B cell (primary cell): Measurements from ENCODE around the gene TOP2B. TPM values are rescaled to one million over a fixed set of nuclear protein-coding genes. Genes with fewer than 3 reads are reported as not detected.

Experiments
- ATAC-seq: fragments of 200-7000 bp; cut with Tn5 transposase; one replicate; pipeline ENCODE4 v1.10.0; 2021; ENCODE audit warnings: low read depth, mild to moderate bottlenecking, moderate number of reproducible peaks, moderate library complexity
- CTCF ChIA-PET: fragments of 350-600 bp; sonication (Branson Sonifier 250); formaldehyde crosslinking; loops from one replicate; lab custom pipeline; 2021; ENCODE audit warnings: antibody characterized with exemption, inconsistent platforms; lab: Charles Lee
- POLR2A ChIA-PET: fragments of 350-600 bp; sonication (Branson Sonifier 250); formaldehyde crosslinking; loops from one replicate; lab custom pipeline; 2021; ENCODE audit warnings: antibody characterized with exemption; lab: Charles Lee
- DNase-seq: peaks from one replicate; pipeline ENCODE4 v3.0.0; 2013
- H2AFZ ChIP-seq: 2 replicates; pipeline ENCODE4 v1.6.1; 2012; ENCODE audit warnings: mild to moderate bottlenecking, low read depth, low read length; ENCODE audit not compliant: insufficient read depth, poor library complexity, severe bottlenecking
- H3K27ac ChIP-seq, 2 donors: 1 replicate in 1 of 2; 2 replicates in 1 of 2; pipeline ENCODE4 v1.5.1; 2012 to 2013; ENCODE audit warnings: low read length in 2 of 2, mild to moderate bottlenecking in 2 of 2, moderate library complexity in 1 of 2
- H3K27me3 ChIP-seq, 4 experiments: fragments of 200-600 bp in 1 of 4; sonication (generic) in 1 of 4; replicated peaks in 1 of 4; 1 replicate in 2 of 4; 2 replicates in 2 of 4; pipeline versions ENCODE4 v1.6.1 to v1.7.0; 2013 to 2016; ENCODE audit warnings: low read length in 3 of 4, mild to moderate bottlenecking in 2 of 4, mixed read lengths in 1 of 4, moderate library complexity in 1 of 4; ENCODE audit not compliant: insufficient read depth in 4 of 4, control insufficient read depth in 3 of 4; ENCODE audit errors: control extremely low read depth in 1 of 4
- H3K36me3 ChIP-seq, 2 experiments: replicated peaks in 1 of 2; 1 replicate in 1 of 2; 2 replicates in 1 of 2; pipeline versions ENCODE4 v1.6.1 to v1.7.1; 2013; ENCODE audit warnings: low read length in 1 of 2; ENCODE audit not compliant: insufficient read depth in 2 of 2, control insufficient read depth in 1 of 2; ENCODE audit errors: control extremely low read depth in 1 of 2, extremely low read depth in 1 of 2
- H3K4me1 ChIP-seq, 2 donors: fragments of 200-600 bp in 1 of 2; sonication (generic) in 1 of 2; 1 replicate in 1 of 2; 2 replicates in 1 of 2; pipeline versions ENCODE4 v1.5.1 to v1.6.1; 2013 to 2017; ENCODE audit warnings: low read length in 2 of 2; ENCODE audit not compliant: control insufficient read depth in 2 of 2, insufficient read depth in 2 of 2
- H3K4me2 ChIP-seq: replicated peaks from 2 replicates; pipeline ENCODE3; 2012; ENCODE audit warnings: mild to moderate bottlenecking, low read depth, low read length; ENCODE audit not compliant: poor library complexity, severe bottlenecking
- H3K4me3 ChIP-seq, 5 experiments: fragments of 200-600 bp in 1 of 5; sonication (generic) in 1 of 5; 1 replicate in 3 of 5; 2 replicates in 2 of 5; pipeline versions ENCODE4 v1.5.1 to v1.7.0; 2011 to 2016; ENCODE audit warnings: low read length in 4 of 5, mild to moderate bottlenecking in 4 of 5, low read depth in 2 of 5, control low read depth in 1 of 5, moderate library complexity in 1 of 5; ENCODE audit not compliant: insufficient read depth in 1 of 5; ENCODE audit errors: control extremely low read depth in 1 of 5, extremely low read depth in 1 of 5
- H3K79me2 ChIP-seq: fragments of 200-600 bp; sonication (generic); one replicate; pipeline ENCODE4 v1.6.0; 2016; ENCODE audit warnings: low read length; ENCODE audit not compliant: control insufficient read depth, insufficient read depth
- H3K9ac ChIP-seq: fragments of 200-600 bp; sonication (generic); 2 replicates; pipeline ENCODE4 v1.6.1; 2017; ENCODE audit warnings: mild to moderate bottlenecking, low read length, moderate library complexity
- H3K9me3 ChIP-seq, 3 donors: one replicate each; pipeline versions ENCODE4 v1.6.1 to v1.7.1; 2013; ENCODE audit warnings: low read length in 2 of 3; ENCODE audit not compliant: control insufficient read depth in 2 of 3, insufficient read depth in 1 of 3; ENCODE audit errors: control extremely low read depth in 1 of 3
- H4K20me1 ChIP-seq: 2 replicates; pipeline ENCODE4 v1.6.0; 2012; ENCODE audit warnings: mild to moderate bottlenecking, low read length; ENCODE audit not compliant: insufficient read depth, control insufficient read depth, poor library complexity, severe bottlenecking
- H3K27ac Mint-ChIP-seq: one replicate; pipeline ENCODE4 v1.8.0; 2021; ENCODE audit warnings: mixed read lengths
- H3K27me3 Mint-ChIP-seq: one replicate; pipeline ENCODE4 v1.8.0; 2021; ENCODE audit warnings: mixed read lengths
- H3K4me1 Mint-ChIP-seq: one replicate; pipeline ENCODE4 v1.8.0; 2021; ENCODE audit warnings: mixed read lengths
- H3K4me3 Mint-ChIP-seq: one replicate; pipeline ENCODE4 v1.8.0; 2021; ENCODE audit warnings: mixed read lengths
- H3K9me3 Mint-ChIP-seq: one replicate; pipeline ENCODE4 v1.8.0; 2022; ENCODE audit warnings: mixed read lengths; ENCODE audit not compliant: insufficient read depth
- CTCF ChIP-seq: fragments of 200-600 bp; IDR thresholded peaks from one replicate; pipeline ENCODE4 v1.8.0; 2022; ENCODE audit warnings: antibody characterized with exemption, mild to moderate bottlenecking
- EZH2 ChIP-seq: IDR thresholded peaks from 2 replicates; pipeline ENCODE4 v1.6.1; 2012; ENCODE audit warnings: borderline replicate concordance, low read depth, mild to moderate bottlenecking, moderate library complexity, low read length; ENCODE audit not compliant: insufficient read depth, poor library complexity, severe bottlenecking
- WGBS: methylation state at CpG from one replicate; pipeline ENCODE4 v1.1.5; 2013; ENCODE audit warnings: missing lambda C conversion rate; ENCODE audit not compliant: insufficient coverage; 5-methylcytosine and 5-hydroxymethylcytosine counted together
- intact Hi-C: fragments of 100-400 bp; cut with micrococcal nuclease; formaldehyde crosslinking; loops from one replicate; pipeline ENCODE4 v1.10.0; 2022
- polyA plus RNA-seq: library from polyadenylated mRNA; depleted of rRNA; stranded (reverse); fragments of >200 nt; gene quantifications from 2 replicates; pipeline ENCODE4 v1.2.3, GENCODE V29; 2012
- total RNA-seq, 2 donors: library from RNA; stranded (reverse); fragments of 120-200 nt in 1 of 2; gene quantifications; 1 replicate in 1 of 2; 2 replicates in 1 of 2; pipeline versions ENCODE4 v1.2.3 to v1.2.4, GENCODE V29; 2013 to 2022

TOP2B gene
- total and polyA plus RNA-seq, 2 donors (not counting 1 experiment from before 2014, with no cell fraction given): 22.2 to 149 TPM

DNA sequence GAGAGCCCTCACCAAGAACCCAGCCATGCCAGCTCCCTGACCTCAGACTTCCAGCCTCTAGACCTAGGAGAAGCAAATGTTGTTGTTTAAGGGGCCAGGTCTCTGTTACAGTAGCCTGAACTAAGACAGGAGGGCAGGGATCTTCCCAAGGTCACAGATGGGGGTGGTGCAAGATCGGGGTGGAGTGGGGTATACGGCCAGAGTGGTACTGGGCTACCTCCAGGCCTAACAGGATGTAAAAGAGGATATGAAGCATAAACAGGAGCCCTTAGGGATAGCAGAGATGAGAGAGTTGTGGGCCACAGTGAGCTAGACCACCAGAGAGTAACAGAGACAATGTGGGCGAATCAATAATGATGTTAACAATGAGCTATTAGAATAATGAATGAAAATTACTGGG, 82.9 kb downstream of the TOP2B start:
- H4K20me1 ChIP-seq: no peaks in the 10 kb centered on the region
- TF ChIP-seq EZH2 (no peak), CTCF (no peak)
- Mint-ChIP-seq H3K27me3 (peaks cover 16% of the 10 kb centered on the region), H3K4me3 (no peak overlapping the region), H3K9me3 (no peaks in the 10 kb centered on the region), H3K27ac (no peak overlapping the region), H3K4me1 (no peaks in the 10 kb centered on the region)
- H3K27ac ChIP-seq: no peak overlapping the region
- 100% methylated on average over 2 of the region's 3 CpGs for WGBS
- DNase-seq: no peak
- no peaks in the 10 kb centered on the region for H3K4me1 ChIP-seq
- intact Hi-C loops: no loop called here
- H3K27me3 ChIP-seq: no peaks in the 10 kb centered on the region
- no peak overlapping the region for H3K4me3 ChIP-seq
- no peaks in the 10 kb centered on the region for H3K9me3 ChIP-seq
- H3K36me3 ChIP-seq: no peaks in the 10 kb centered on the region
- POLR2A ChIA-PET: no interaction called here
- H3K79me2 ChIP-seq: no peaks in the 10 kb centered on the region
- no peak overlapping the region for H2AFZ ChIP-seq
- ATAC-seq: no peak
- H3K9ac ChIP-seq: no peak overlapping the region
- H3K4me2 ChIP-seq: no peak overlapping the region
- CTCF ChIA-PET: interaction anchor here (1.4 kb wide), 1 partner anchor 11 kb away, joined by 3 read pairs; no protein-coding TSS in a partner anchor

- H3K4me3 Mint-ChIP-seq: no peak overlapping the region
- H3K79me2 ChIP-seq: no peaks in the 10 kb centered on the region
- H3K27ac Mint-ChIP-seq: no peak overlapping the region
- H3K27me3 ChIP-seq: no peaks in the 10 kb centered on the region
- no peak overlapping the region for H3K9ac ChIP-seq
- no peak overlapping the region for H3K27ac ChIP-seq
- intact Hi-C loops: no loop called here
- no peaks in the 10 kb centered on the region for H3K4me1 ChIP-seq
- no peaks in the 10 kb centered on the region for H3K36me3 ChIP-seq
- WGBS: 98% methylated on average over 6 of the region's 7 CpGs
- no peaks in the 10 kb centered on the region for H4K20me1 ChIP-seq
- ChIA-PET POLR2A (no interaction called here), CTCF (interaction anchor here (1.4 kb wide), 1 partner anchor 12 kb away, joined by 3 read pairs; no protein-coding TSS in a partner anchor)
- H3K27me3 Mint-ChIP-seq: peaks cover 19% of the 10 kb centered on the region
- no peak for DNase-seq
- H3K4me3 ChIP-seq: no peak overlapping the region
- H3K4me2 ChIP-seq: no peak overlapping the region
- no peaks in the 10 kb centered on the region for H3K9me3 Mint-ChIP-seq
- no peak overlapping the region for H2AFZ ChIP-seq
- TF ChIP-seq EZH2 (no peak), CTCF (no peak)
- no peaks in the 10 kb centered on the region for H3K9me3 ChIP-seq
- no peaks in the 10 kb centered on the region for H3K4me1 Mint-ChIP-seq
- no peak for ATAC-seq
Observed at GRCh38 chr3:25581335-25581734, 83.4 kb downstream of the TOP2B start.
